Measurements from ENCODE around the gene SLK. TPM values are rescaled to one million over a fixed set of nuclear protein-coding genes. Genes with fewer than 3 reads are reported as not detected.

Gene SLK
- total and polyA plus RNA-seq, 2 of the 4 experiments (the other 2 are of a cell fraction): 8.1 to 21.5 TPM

- no peak for TF ChIP-seq MXI1 (IDR thresholded peaks at IDR 0.05; ENCODE audit: borderline replicate concordance, low read depth, low read length)
- TF ChIP-seq FOS (IDR thresholded peaks at IDR 0.05; ENCODE audit: low read depth, low read length): no peak
- TF ChIP-seq RFX5 (IDR thresholded peaks at IDR 0.05; ENCODE audit: low read depth, low read length): no peak
- no peak for TF ChIP-seq CEBPB (IDR thresholded peaks at IDR 0.05; ENCODE audit: low read depth, low read length)
- TF ChIP-seq MAFK (IDR thresholded peaks at IDR 0.05; ENCODE audit: low read depth, low read length): no peak
- no peak for TF ChIP-seq RAD21 (IDR thresholded peaks at IDR 0.05; ENCODE audit: low read length)
- Histone ChIP-seq H3K23ac (ENCODE audit: low read depth, low read length) (no peak overlapping the region), H3K4me3 (ENCODE audit: insufficient read depth, low read depth, low read length) (no peak overlapping the region), H4K8ac (ENCODE audit: low read depth in 2 of 2, low read length in 2 of 2) (no peak overlapping the region), H3K36me3 (ENCODE audit: control insufficient read depth, insufficient read depth, low read length) (no peaks in the 10 kb centered on the region), H3K9me3 (ENCODE audit: control insufficient read depth, insufficient read depth, low read length) (no peaks in the 10 kb centered on the region), H3K56ac (ENCODE audit: extremely low read depth, insufficient read depth, low read length) (no peak overlapping the region), H3K4ac (ENCODE audit: low read depth, low read length) (no peak overlapping the region), H4K5ac (ENCODE audit: low read depth, low read length) (no peak overlapping the region), H3K79me1 (ENCODE audit: low read depth in 1 of 2, low read length in 2 of 2) (no peaks in the 10 kb centered on the region), H3K4me1 (ENCODE audit: control insufficient read depth, insufficient read depth, low read length) (no peaks in the 10 kb centered on the region), H2BK120ac (ENCODE audit: low read depth, low read length) (no peak overlapping the region), H2BK20ac (ENCODE audit: low read depth, low read length) (no peak overlapping the region), H3K4me2 (ENCODE audit: low read depth, low read length) (no peak overlapping the region), H2BK5ac (ENCODE audit: low read depth, low read length, poor library complexity, severe bottlenecking) (no peak overlapping the region), H3K9ac (ENCODE audit: low read depth, low read length) (no peak overlapping the region), H2AK5ac (ENCODE audit: low read depth, low read length) (no peak overlapping the region), H3K18ac (ENCODE audit: low read depth, low read length) (no peak overlapping the region), H4K91ac (ENCODE audit: insufficient read depth, low read depth, low read length) (no peak overlapping the region), H3K27me3 (ENCODE audit: control insufficient read depth, insufficient read depth, low read length) (peaks cover 22% of the 10 kb centered on the region), H3K9me1 (ENCODE audit: insufficient read depth, low read length) (no peaks in the 10 kb centered on the region), H3K27ac (ENCODE audit: insufficient read depth, low read length) (no peak overlapping the region), H4K20me1 (ENCODE audit: insufficient read depth, low read length) (no peaks in the 10 kb centered on the region), H2AFZ (replicated peaks; ENCODE audit: low read length, poor library complexity) (no peak overlapping the region), H3K14ac (replicated peaks; ENCODE audit: low read depth, low read length) (no peak overlapping the region), H2AK9ac (replicated peaks; ENCODE audit: low read depth, low read length, poor library complexity) (no peak overlapping the region), H2BK15ac (ENCODE audit: low read depth, low read length) (no peak overlapping the region)
- no CpG with 5 or more reads among the region's 2 CpGs for whole genome bisulfite sequencing, 2 experiments (ENCODE audit: extremely low coverage in 2 of 2, insufficient read length in 1 of 2)
- in situ Hi-C loops (cut with MboI; ENCODE audit: low sequenced_read_pairs): no loop called here
- ATAC-seq (ENCODE audit: low read depth): no peak
- DNase-seq: no peak
- ChIA-PET POLR2A (ENCODE audit: unreplicated experiment) (no interaction called here), CTCF (no interaction called here)
- BruUV-seq (replicated peaks): no TSS peak
- intact Hi-C loops (cut with micrococcal nuclease): no loop called here
- dilution Hi-C loops (cut with HindIII; ENCODE audit: low sequenced_read_pairs, unreplicated experiment): no loop called here
Measured at GRCh38 chr10:103941801-103942200, 25.1 kb upstream of the SLK start.

Measured in IMR-90 (cell line).